Left renal pelvis (tissue), 4 donors: Measurements from ENCODE around the gene STAU1. TPM values are rescaled to one million over a fixed set of nuclear protein-coding genes. Genes with fewer than 3 reads are reported as not detected.
"Not testable (repeated sequence)": the region's sequence is repeated elsewhere in the genome, so short reads cannot be mapped to it uniquely, and the experiment has no call there.

Experiments
- DNase-seq, 4 donors: peaks; one replicate each; pipeline ENCODE4 v3.0.0-alpha.2; 2013; ENCODE audit warnings: low read depth in 4 of 4, low spot score in 3 of 4
- polyA plus RNA-seq, 4 donors: library from polyadenylated mRNA; unstranded; fragments of 120-200 nt; gene quantifications; one replicate each; pipeline ENCODE4 v1.2.1, GENCODE V29; 2013; ENCODE audit not compliant: insufficient read length in 4 of 4

STAU1 gene
- polyA plus RNA-seq, 4 donors = 97.1 to 129 (median 121) TPM

GRCh38 chr20:49207076-49207475 lies 18.9 kb upstream of the STAU1 start:
- DNase-seq = no peak

- DNase-seq = no peak
These were observed 15.6 kb upstream of the STAU1 start for GRCh38 chr20:49203746-49204145.

GRCh38 chr20:49203011-49203410 lies 14.9 kb upstream of the STAU1 start:
- no peak for DNase-seq

GRCh38 chr20:49199729-49200293 lies 11.7 kb upstream of the STAU1 start:
- DNase-seq = no peak

- not testable (repeated sequence) for DNase-seq
These were observed 4.9 kb upstream of the STAU1 start for GRCh38 chr20:49192944-49193518.

- DNase-seq = no peak
These were observed 744 bp downstream of the STAU1 start for GRCh38 chr20:49187330-49187850.

GRCh38 chr20:49186535-49187329 lies 1.4 kb downstream of the STAU1 start:
- no peak for DNase-seq

- no peak for DNase-seq
These were observed 2.9 kb downstream of the STAU1 start for GRCh38 chr20:49185071-49185761.

- no peak for DNase-seq
These were observed 3.5 kb downstream of the STAU1 start for GRCh38 chr20:49184691-49185070.

GRCh38 chr20:49184084-49184501 lies 4.0 kb downstream of the STAU1 start:
- not testable (repeated sequence) for DNase-seq

GRCh38 chr20:49183444-49183843 lies 4.7 kb downstream of the STAU1 start:
- DNase-seq = no peak

GRCh38 chr20:49181265-49181877 lies 6.8 kb downstream of the STAU1 start:
- no peak for DNase-seq

GRCh38 chr20:49179368-49180277 lies 8.5 kb downstream of the STAU1 start:
- no peak for DNase-seq

- DNase-seq = no peak
These were observed 14.0 kb downstream of the STAU1 start for GRCh38 chr20:49174183-49174582.

- no peak for DNase-seq
These were observed 15.7 kb downstream of the STAU1 start for GRCh38 chr20:49172413-49172812.

GRCh38 chr20:49171909-49172308 lies 16.2 kb downstream of the STAU1 start:
- DNase-seq = no peak

- no peak for DNase-seq
These were observed 17.4 kb downstream of the STAU1 start for GRCh38 chr20:49170714-49171113.

- no peak for DNase-seq
These were observed 18.6 kb downstream of the STAU1 start for GRCh38 chr20:49169547-49169946.

- not testable (repeated sequence) for DNase-seq
These were observed 19.3 kb downstream of the STAU1 start for GRCh38 chr20:49168864-49169263.
